ENCODE results near the gene DPYD.
A peak's percentile ranks its signal among the peaks of the same experiment; 100 is the strongest.

The DPYD gene

GRCh38 chr1:97680894-97681293 is 239.9 kb downstream of the DPYD start:
- no peak for DNase-seq

- no peak for DNase-seq
Measured at GRCh38 chr1:97680470-97680869, 240.4 kb downstream of the DPYD start.

GRCh38 chr1:97677702-97678101 is 243.1 kb downstream of the DPYD start:
- DNase-seq, result no peak

GRCh38 chr1:97674517-97674916 is 246.3 kb downstream of the DPYD start:
- DNase-seq, result no peak

- peak; percentile 60 to 78 for DNase-seq
Measured at GRCh38 chr1:97668945-97669344, 251.9 kb downstream of the DPYD start.

GRCh38 chr1:97660431-97661105 is 260.3 kb downstream of the DPYD start:
- DNase-seq, result no peak

- no peak for DNase-seq
Measured at GRCh38 chr1:97654876-97655585, 265.8 kb downstream of the DPYD start.

GRCh38 chr1:97651250-97651649 is 269.6 kb downstream of the DPYD start:
- DNase-seq, result no peak

GRCh38 chr1:97649591-97649990 is 271.2 kb downstream of the DPYD start:
- no peak for DNase-seq

- no peak for DNase-seq
Measured at GRCh38 chr1:97647776-97648175, 273.1 kb downstream of the DPYD start.

- DNase-seq, result no peak
Measured at GRCh38 chr1:97646071-97646470, 274.8 kb downstream of the DPYD start.

- no peak for DNase-seq
Measured at GRCh38 chr1:97640677-97641076, 280.2 kb downstream of the DPYD start.

- no peak for DNase-seq
Measured at GRCh38 chr1:97636941-97637340, 283.9 kb downstream of the DPYD start.

- DNase-seq, result no peak
Measured at GRCh38 chr1:97634758-97635157, 286.1 kb downstream of the DPYD start.

GRCh38 chr1:97632776-97633175 is 288.1 kb downstream of the DPYD start:
- DNase-seq, result no peak

GRCh38 chr1:97632075-97632474 is 288.8 kb downstream of the DPYD start:
- DNase-seq, result peak; percentile 57 to 86

GRCh38 chr1:97630948-97631347 is 289.9 kb downstream of the DPYD start:
- peak; percentile 69 to 83 for DNase-seq

- peak in 1 of 2 experiments; percentile 2 for DNase-seq
Measured at GRCh38 chr1:97630281-97630680, 290.6 kb downstream of the DPYD start.

- DNase-seq, result no peak
Measured at GRCh38 chr1:97623220-97623619, 297.6 kb downstream of the DPYD start.

GRCh38 chr1:97621955-97622354 is 298.9 kb downstream of the DPYD start:
- no peak for DNase-seq

GRCh38 chr1:97619706-97620105 is 301.1 kb downstream of the DPYD start:
- no peak for DNase-seq

GRCh38 chr1:97610748-97611147 is 310.1 kb downstream of the DPYD start:
- no peak for DNase-seq

- peak in 1 of 2 experiments; percentile 2 for DNase-seq
Measured at GRCh38 chr1:97610102-97610501, 310.7 kb downstream of the DPYD start.

- no peak for DNase-seq
Measured at GRCh38 chr1:97608272-97608671, 312.6 kb downstream of the DPYD start.

GRCh38 chr1:97603776-97604175 is 317.1 kb downstream of the DPYD start:
- no peak for DNase-seq
